PFSK-1 (cell line): ENCODE measurements around the gene PLXDC2.

Experiments
- POLR2AphosphoS5 ChIP-seq: IDR thresholded peaks from 2 replicates; pipeline ENCODE4 v1.6.1; 2012; ENCODE audit warnings: low read depth, mild to moderate bottlenecking, control low read depth, low read length, moderate library complexity
- TF ChIP-seq, protein P1 (sequence below), 2 experiments: IDR thresholded peaks; 2 replicates each; pipeline versions ENCODE4 v1.6.1 to v1.8.0; 2011 to 2012; ENCODE audit warnings: low read depth in 2 of 2, low read length in 2 of 2, control low read depth in 1 of 2, inconsistent platforms in 1 of 2, mild to moderate bottlenecking in 1 of 2, moderate library complexity in 1 of 2; ENCODE audit not compliant: insufficient read depth in 1 of 2

DNA sequence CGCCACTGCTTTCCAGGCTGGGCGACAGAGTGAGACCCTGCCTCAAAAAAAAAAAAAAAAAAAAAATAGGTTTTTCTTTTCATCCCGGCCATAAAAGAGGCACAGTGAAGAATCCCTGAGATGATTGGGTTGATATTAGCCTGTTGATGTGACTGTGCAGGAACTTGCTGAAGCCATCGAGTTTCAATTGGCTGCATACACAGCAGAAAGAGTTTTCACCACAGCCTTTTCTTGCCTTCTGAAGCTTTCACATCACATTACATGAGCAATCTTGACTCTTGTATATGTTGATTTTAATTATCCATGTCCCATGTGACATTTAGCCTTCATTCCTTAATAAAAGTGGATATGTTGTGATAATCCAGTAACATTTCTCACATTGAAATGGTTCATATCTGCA lies 14.9 kb upstream of the PLXDC2 start:
- no peak for TF ChIP-seq POLR2AphosphoS5
- TF ChIP-seq, protein P1, sequence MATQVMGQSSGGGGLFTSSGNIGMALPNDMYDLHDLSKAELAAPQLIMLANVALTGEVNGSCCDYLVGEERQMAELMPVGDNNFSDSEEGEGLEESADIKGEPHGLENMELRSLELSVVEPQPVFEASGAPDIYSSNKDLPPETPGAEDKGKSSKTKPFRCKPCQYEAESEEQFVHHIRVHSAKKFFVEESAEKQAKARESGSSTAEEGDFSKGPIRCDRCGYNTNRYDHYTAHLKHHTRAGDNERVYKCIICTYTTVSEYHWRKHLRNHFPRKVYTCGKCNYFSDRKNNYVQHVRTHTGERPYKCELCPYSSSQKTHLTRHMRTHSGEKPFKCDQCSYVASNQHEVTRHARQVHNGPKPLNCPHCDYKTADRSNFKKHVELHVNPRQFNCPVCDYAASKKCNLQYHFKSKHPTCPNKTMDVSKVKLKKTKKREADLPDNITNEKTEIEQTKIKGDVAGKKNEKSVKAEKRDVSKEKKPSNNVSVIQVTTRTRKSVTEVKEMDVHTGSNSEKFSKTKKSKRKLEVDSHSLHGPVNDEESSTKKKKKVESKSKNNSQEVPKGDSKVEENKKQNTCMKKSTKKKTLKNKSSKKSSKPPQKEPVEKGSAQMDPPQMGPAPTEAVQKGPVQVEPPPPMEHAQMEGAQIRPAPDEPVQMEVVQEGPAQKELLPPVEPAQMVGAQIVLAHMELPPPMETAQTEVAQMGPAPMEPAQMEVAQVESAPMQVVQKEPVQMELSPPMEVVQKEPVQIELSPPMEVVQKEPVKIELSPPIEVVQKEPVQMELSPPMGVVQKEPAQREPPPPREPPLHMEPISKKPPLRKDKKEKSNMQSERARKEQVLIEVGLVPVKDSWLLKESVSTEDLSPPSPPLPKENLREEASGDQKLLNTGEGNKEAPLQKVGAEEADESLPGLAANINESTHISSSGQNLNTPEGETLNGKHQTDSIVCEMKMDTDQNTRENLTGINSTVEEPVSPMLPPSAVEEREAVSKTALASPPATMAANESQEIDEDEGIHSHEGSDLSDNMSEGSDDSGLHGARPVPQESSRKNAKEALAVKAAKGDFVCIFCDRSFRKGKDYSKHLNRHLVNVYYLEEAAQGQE (IDR thresholded peaks at IDR 0.05; ENCODE audit: insufficient read depth in 1 of 2, low read depth in 2 of 2, low read length in 2 of 2) = no peak
